ENCODE results near the gene WIPF2. TPM values are rescaled to one million over a fixed set of nuclear protein-coding genes. Genes with fewer than 3 reads are reported as not detected.

WIPF2 gene
- total and polyA plus RNA-seq, 2 of the 8 experiments (the other 6 are each of a cell fraction or from before 2014, with no cell fraction given): 6.9 to 25.3 TPM

DNA sequence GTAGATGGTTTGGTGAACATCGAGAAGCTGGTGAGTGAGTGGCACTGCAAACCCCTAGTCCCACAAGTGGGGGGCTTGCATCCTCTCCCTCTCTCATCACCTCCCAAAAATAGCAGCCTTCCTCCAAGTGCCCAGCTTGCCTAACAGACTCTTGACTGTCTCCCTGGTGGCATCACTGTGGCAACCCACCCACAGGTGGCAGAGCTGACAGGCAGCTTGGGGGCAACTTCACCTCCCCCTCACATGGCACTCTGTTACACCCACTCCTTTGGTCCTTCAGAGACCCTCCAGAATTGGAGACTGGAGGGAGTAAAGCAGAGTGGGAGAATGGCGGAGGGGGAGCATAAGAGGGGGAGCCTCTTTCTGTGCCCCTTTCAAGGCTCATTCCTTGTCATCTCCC, 26.1 kb upstream of the WIPF2 start:
- no peak overlapping the region for H3K4me3 ChIP-seq (ENCODE audit: extremely low read depth in 1 of 4, insufficient read depth in 2 of 4, low read depth in 3 of 4, low read length in 4 of 4)
- H3K27me3 ChIP-seq (replicated peaks in 1 of 4; ENCODE audit: control insufficient read depth in 3 of 4, extremely low read depth in 1 of 4, insufficient read depth in 3 of 4, low read length in 3 of 4): no peaks in the 10 kb centered on the region
- no peak overlapping the region for H3K4me2 ChIP-seq (ENCODE audit: insufficient read depth in 1 of 2, low read depth in 2 of 2, low read length in 2 of 2)
- TF ChIP-seq RBBP5 (IDR thresholded peaks at IDR 0.05; ENCODE audit: borderline replicate concordance, low read depth, low read length) (no peak), CREB1 (IDR thresholded peaks at IDR 0.05) (no peak), RNF2 (IDR thresholded peaks at IDR 0.05; ENCODE audit: borderline replicate concordance, low read depth, low read length, missing control alignments, poor library complexity, severe bottlenecking) (no peak), CEBPB (IDR thresholded peaks at IDR 0.05; ENCODE audit: low read depth, low read length) (no peak), NANOG (IDR thresholded peaks at IDR 0.05; ENCODE audit: insufficient read depth, low read depth, low read length, poor library complexity, severe bottlenecking) (no peak), RFX5 (IDR thresholded peaks at IDR 0.05; ENCODE audit: borderline replicate concordance, low read depth, low read length) (no peak), SP4 (IDR thresholded peaks at IDR 0.05; ENCODE audit: low read length) (no peak)
- DNase-seq (ENCODE audit: low read depth in 1 of 2, low spot score in 2 of 2) (no peak), FAIRE-seq (no peak)
- peaks cover 0 to 15% (median 6%) of the 10 kb centered on the region in 4 experiments; a peak in 5 of 8 replicates for H3K36me3 ChIP-seq (ENCODE audit: control insufficient read depth in 2 of 4, insufficient read depth in 4 of 4, low read length in 3 of 4)
- H2BK5ac ChIP-seq (ENCODE audit: low read depth, low read length): no peak overlapping the region
- no peak overlapping the region for H2AK5ac ChIP-seq (ENCODE audit: low read depth, low read length)
- H3K23ac ChIP-seq (ENCODE audit: insufficient read length): no peak overlapping the region
- H3K79me1 ChIP-seq (ENCODE audit: low read depth, low read length): no peaks in the 10 kb centered on the region
- ChIA-PET POLR2A (ENCODE audit: partially characterized antibody) (interaction anchor here (0.5 to 10.5 kb wide), 9 partner anchors 9 to 404 kb away, joined by 3 to 105 read pairs (median 3); partner anchors contain the start of genes RAPGEFL1 and WIPF2), CTCF (ENCODE audit: partially characterized antibody) (interaction anchor here (0.7 to 7.9 kb wide), 13 partner anchors 8 to 171 kb away, joined by 3 to 61 read pairs (median 4); partner anchors contain the start of gene RAPGEFL1)
- H2BK20ac ChIP-seq (ENCODE audit: low read length): no peak overlapping the region
- no peak overlapping the region for H2BK120ac ChIP-seq (replicated peaks; ENCODE audit: low read depth, low read length)
- no peaks in the 10 kb centered on the region for H3K9me3 ChIP-seq (ENCODE audit: insufficient read depth in 2 of 2, low read depth in 1 of 2, low read length in 1 of 2)
- no peaks in the 10 kb centered on the region for H3K79me2 ChIP-seq (ENCODE audit: control insufficient read depth in 1 of 2, insufficient read depth in 2 of 2, low read length in 2 of 2)
- H3K27ac ChIP-seq (ENCODE audit: low read depth, low read length): no peak overlapping the region
- no peak overlapping the region for H4K5ac ChIP-seq (ENCODE audit: insufficient read length, low read depth, low read length)
- no peak overlapping the region for H4K91ac ChIP-seq (replicated peaks; ENCODE audit: insufficient read length, low read length)
- WGBS, 2 experiments (ENCODE audit: extremely low coverage in 1 of 2, insufficient coverage in 1 of 2, insufficient read length in 1 of 2, insufficient replicate concordance in 2 of 2, low coverage in 1 of 2, low lambda C conversion rate in 2 of 2, missing lambda C conversion rate in 1 of 2): 100% methylated on average over 2 of the region's 2 CpGs; no CpG with 5 or more reads in 1 of the 2 experiments
- no peak overlapping the region for H3K56ac ChIP-seq (replicated peaks; ENCODE audit: insufficient read length, low read depth, low read length)
- peaks cover 0 to 2% of the 10 kb centered on the region in 2 experiments for H4K20me1 ChIP-seq (replicated peaks in 1 of 2; ENCODE audit: control insufficient read depth in 1 of 2, insufficient read depth in 2 of 2, low read length in 2 of 2)
- no peak overlapping the region for H2BK12ac ChIP-seq (ENCODE audit: low read depth, low read length)
- H3K4me1 ChIP-seq (replicated peaks in 1 of 4; ENCODE audit: control insufficient read depth in 3 of 4, insufficient read depth in 4 of 4, low read length in 3 of 4): peaks cover 0 to 15% (median 8%) of the 10 kb centered on the region in 4 experiments; a peak in 5 of 7 replicates
- no peak overlapping the region for H4K8ac ChIP-seq (ENCODE audit: extremely low read depth, insufficient read depth, low read length)
- H3K14ac ChIP-seq (ENCODE audit: insufficient read length): no peak overlapping the region
- H2AFZ ChIP-seq (ENCODE audit: low read length): no peak overlapping the region
- H3K23me2 ChIP-seq (ENCODE audit: low read depth, low read length): peaks cover 8% of the 10 kb centered on the region
- no peak overlapping the region for H3K18ac ChIP-seq (ENCODE audit: extremely low read depth, low read length)
- no peak overlapping the region for H2BK15ac ChIP-seq (ENCODE audit: low read length)
- no peak overlapping the region for H3K4ac ChIP-seq (replicated peaks; ENCODE audit: insufficient read length, low read depth, low read length)
- no peak overlapping the region for H3K9ac ChIP-seq (replicated peaks in 1 of 4; ENCODE audit: extremely low read depth in 1 of 4, low read depth in 3 of 4, low read length in 3 of 4)
